Measurements from ENCODE around the gene GPR15.

GPR15 gene

DNA sequence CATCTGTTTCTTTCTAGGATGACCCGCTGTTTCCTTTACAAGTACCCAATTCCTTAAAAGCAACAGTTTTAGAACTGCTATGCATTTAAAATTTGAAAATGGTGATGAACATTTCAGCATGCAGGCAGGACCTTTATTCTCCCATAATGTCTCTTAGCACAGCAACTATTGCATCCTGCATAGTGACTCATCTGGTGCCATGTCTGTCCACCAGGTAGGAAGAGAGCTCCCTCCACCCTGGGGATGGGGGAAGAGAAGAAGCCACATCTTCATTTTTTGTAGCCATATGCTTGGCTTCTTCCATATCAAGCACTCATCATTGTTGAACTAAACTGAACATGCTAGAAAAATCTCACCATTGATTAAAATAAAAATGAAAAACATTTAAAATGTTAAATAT is 9.9 kb downstream of the GPR15 start:
- no peak for TF ChIP-seq GLIS3 (CRISPR knock-in tag; IDR thresholded peaks at IDR 0.05)
- no peak for TF ChIP-seq PPARA (CRISPR knock-in tag; IDR thresholded peaks at IDR 0.05; ENCODE audit: borderline replicate concordance)
- TF ChIP-seq, protein P1, sequence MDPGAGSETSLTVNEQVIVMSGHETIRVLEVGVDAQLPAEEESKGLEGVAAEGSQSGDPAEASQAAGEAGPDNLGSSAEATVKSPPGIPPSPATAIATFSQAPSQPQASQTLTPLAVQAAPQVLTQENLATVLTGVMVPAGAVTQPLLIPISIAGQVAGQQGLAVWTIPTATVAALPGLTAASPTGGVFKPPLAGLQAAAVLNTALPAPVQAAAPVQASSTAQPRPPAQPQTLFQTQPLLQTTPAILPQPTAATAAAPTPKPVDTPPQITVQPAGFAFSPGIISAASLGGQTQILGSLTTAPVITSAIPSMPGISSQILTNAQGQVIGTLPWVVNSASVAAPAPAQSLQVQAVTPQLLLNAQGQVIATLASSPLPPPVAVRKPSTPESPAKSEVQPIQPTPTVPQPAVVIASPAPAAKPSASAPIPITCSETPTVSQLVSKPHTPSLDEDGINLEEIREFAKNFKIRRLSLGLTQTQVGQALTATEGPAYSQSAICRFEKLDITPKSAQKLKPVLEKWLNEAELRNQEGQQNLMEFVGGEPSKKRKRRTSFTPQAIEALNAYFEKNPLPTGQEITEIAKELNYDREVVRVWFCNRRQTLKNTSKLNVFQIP (CRISPR knock-in tag; IDR thresholded peaks at IDR 0.05; ENCODE audit: borderline replicate concordance, low read depth): no peak
- TF ChIP-seq CSDC2 (CRISPR knock-in tag; IDR thresholded peaks at IDR 0.05): no peak
- TF ChIP-seq ZC3H10 (CRISPR knock-in tag; IDR thresholded peaks at IDR 0.05): no peak
- no peak for TF ChIP-seq OSR1 (CRISPR knock-in tag; IDR thresholded peaks at IDR 0.05)
- TF ChIP-seq ESRRG (CRISPR knock-in tag; IDR thresholded peaks at IDR 0.05): no peak
- no peak for TF ChIP-seq RARB (CRISPR knock-in tag; IDR thresholded peaks at IDR 0.05)
- no peak for TF ChIP-seq ZNF70 (CRISPR knock-in tag; IDR thresholded peaks at IDR 0.05)
- no peak for TF ChIP-seq ARNTL (CRISPR knock-in tag; IDR thresholded peaks at IDR 0.05; ENCODE audit: borderline replicate concordance, low read depth)
- TF ChIP-seq, protein P2, sequence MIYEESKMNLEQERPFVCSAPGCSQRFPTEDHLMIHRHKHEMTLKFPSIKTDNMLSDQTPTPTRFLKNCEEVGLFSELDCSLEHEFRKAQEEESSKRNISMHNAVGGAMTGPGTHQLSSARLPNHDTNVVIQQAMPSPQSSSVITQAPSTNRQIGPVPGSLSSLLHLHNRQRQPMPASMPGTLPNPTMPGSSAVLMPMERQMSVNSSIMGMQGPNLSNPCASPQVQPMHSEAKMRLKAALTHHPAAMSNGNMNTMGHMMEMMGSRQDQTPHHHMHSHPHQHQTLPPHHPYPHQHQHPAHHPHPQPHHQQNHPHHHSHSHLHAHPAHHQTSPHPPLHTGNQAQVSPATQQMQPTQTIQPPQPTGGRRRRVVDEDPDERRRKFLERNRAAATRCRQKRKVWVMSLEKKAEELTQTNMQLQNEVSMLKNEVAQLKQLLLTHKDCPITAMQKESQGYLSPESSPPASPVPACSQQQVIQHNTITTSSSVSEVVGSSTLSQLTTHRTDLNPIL (CRISPR knock-in tag; IDR thresholded peaks at IDR 0.05; ENCODE audit: low read depth): no peak
- no peak for TF ChIP-seq ZNF8 (CRISPR knock-in tag; IDR thresholded peaks at IDR 0.05)
- TF ChIP-seq, protein P3, sequence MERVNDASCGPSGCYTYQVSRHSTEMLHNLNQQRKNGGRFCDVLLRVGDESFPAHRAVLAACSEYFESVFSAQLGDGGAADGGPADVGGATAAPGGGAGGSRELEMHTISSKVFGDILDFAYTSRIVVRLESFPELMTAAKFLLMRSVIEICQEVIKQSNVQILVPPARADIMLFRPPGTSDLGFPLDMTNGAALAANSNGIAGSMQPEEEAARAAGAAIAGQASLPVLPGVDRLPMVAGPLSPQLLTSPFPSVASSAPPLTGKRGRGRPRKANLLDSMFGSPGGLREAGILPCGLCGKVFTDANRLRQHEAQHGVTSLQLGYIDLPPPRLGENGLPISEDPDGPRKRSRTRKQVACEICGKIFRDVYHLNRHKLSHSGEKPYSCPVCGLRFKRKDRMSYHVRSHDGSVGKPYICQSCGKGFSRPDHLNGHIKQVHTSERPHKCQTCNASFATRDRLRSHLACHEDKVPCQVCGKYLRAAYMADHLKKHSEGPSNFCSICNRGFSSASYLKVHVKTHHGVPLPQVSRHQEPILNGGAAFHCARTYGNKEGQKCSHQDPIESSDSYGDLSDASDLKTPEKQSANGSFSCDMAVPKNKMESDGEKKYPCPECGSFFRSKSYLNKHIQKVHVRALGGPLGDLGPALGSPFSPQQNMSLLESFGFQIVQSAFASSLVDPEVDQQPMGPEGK (CRISPR knock-in tag; IDR thresholded peaks at IDR 0.05; ENCODE audit: borderline replicate concordance): no peak
- no peak for TF ChIP-seq TCF4 (CRISPR knock-in tag; IDR thresholded peaks at IDR 0.05; ENCODE audit: borderline replicate concordance)
- no peak for TF ChIP-seq ZNF565 (CRISPR knock-in tag; conservative IDR thresholded peaks at IDR 0.05; ENCODE audit: low read depth)
- no peak for TF ChIP-seq BACH2 (CRISPR knock-in tag; IDR thresholded peaks at IDR 0.05; ENCODE audit: borderline replicate concordance)
- no peak for TF ChIP-seq SNAI2 (CRISPR knock-in tag; IDR thresholded peaks at IDR 0.05)
- no peak for TF ChIP-seq ZFP3 (CRISPR knock-in tag; IDR thresholded peaks at IDR 0.05)
- no peak for TF ChIP-seq ISL1 (CRISPR knock-in tag; IDR thresholded peaks at IDR 0.05)
- TF ChIP-seq, protein P4, sequence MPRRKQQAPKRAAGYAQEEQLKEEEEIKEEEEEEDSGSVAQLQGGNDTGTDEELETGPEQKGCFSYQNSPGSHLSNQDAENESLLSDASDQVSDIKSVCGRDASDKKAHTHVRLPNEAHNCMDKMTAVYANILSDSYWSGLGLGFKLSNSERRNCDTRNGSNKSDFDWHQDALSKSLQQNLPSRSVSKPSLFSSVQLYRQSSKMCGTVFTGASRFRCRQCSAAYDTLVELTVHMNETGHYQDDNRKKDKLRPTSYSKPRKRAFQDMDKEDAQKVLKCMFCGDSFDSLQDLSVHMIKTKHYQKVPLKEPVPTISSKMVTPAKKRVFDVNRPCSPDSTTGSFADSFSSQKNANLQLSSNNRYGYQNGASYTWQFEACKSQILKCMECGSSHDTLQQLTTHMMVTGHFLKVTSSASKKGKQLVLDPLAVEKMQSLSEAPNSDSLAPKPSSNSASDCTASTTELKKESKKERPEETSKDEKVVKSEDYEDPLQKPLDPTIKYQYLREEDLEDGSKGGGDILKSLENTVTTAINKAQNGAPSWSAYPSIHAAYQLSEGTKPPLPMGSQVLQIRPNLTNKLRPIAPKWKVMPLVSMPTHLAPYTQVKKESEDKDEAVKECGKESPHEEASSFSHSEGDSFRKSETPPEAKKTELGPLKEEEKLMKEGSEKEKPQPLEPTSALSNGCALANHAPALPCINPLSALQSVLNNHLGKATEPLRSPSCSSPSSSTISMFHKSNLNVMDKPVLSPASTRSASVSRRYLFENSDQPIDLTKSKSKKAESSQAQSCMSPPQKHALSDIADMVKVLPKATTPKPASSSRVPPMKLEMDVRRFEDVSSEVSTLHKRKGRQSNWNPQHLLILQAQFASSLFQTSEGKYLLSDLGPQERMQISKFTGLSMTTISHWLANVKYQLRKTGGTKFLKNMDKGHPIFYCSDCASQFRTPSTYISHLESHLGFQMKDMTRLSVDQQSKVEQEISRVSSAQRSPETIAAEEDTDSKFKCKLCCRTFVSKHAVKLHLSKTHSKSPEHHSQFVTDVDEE (CRISPR knock-in tag; IDR thresholded peaks at IDR 0.05): no peak
- no peak for ATAC-seq

DNA sequence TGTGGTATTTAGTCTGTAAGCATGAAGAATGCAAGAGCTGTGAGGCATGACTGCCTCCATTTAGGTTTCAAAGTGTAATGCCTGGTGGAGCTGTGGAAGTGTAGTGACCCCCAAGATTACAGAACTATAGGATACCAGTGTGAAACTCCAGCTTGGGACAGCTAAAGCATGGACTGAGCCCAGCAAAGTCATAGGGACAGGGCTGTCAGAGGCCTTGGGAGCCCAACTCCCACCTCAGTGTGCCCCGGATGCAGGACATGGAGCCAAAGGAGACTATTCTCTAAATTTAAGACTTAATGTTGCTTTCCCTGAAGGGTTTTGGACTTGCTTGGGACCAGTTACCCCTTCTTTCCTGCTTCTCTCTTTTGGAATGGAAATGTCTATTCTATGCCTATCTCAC is 10.8 kb downstream of the GPR15 start:
- no peak for TF ChIP-seq ESRRG (CRISPR knock-in tag; IDR thresholded peaks at IDR 0.05)
- TF ChIP-seq ZNF565 (CRISPR knock-in tag; conservative IDR thresholded peaks at IDR 0.05; ENCODE audit: low read depth): no peak
- ATAC-seq: no peak

DNA sequence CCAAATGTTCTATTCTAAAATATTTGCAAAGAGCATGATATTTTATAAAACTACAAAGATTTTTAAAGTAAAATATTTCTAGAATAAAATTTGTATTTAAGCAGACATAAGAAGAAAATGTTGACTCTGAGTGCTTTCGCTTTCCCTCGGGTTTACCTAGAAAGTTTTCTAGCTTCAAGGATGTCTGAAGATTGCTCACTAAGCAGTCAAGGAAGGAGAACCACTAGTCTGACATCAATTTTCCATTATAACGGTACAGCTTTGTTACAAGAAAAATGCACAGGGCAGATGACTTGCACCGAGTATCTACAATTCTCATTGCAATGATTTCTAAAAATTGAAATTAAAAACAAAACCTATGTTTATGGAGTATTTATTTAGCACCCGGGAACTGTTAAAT is 14.2 kb downstream of the GPR15 start:
- ATAC-seq: no peak
- TF ChIP-seq PPARA (CRISPR knock-in tag; IDR thresholded peaks at IDR 0.05; ENCODE audit: borderline replicate concordance) (no peak), ARNTL (CRISPR knock-in tag; IDR thresholded peaks at IDR 0.05; ENCODE audit: borderline replicate concordance, low read depth) (no peak), ZNF565 (CRISPR knock-in tag; conservative IDR thresholded peaks at IDR 0.05; ENCODE audit: low read depth) (no peak), TOX (CRISPR knock-in tag; IDR thresholded peaks at IDR 0.05; ENCODE audit: borderline replicate concordance) (no peak), CSDC2 (CRISPR knock-in tag; IDR thresholded peaks at IDR 0.05) (no peak), ZFP3 (CRISPR knock-in tag; IDR thresholded peaks at IDR 0.05) (no peak), ESRRG (CRISPR knock-in tag; IDR thresholded peaks at IDR 0.05) (no peak), SNAI2 (CRISPR knock-in tag; IDR thresholded peaks at IDR 0.05) (no peak)
- TF ChIP-seq, protein P1 (CRISPR knock-in tag; IDR thresholded peaks at IDR 0.05; ENCODE audit: borderline replicate concordance, low read depth): no peak
- TF ChIP-seq, protein P2 (CRISPR knock-in tag; IDR thresholded peaks at IDR 0.05; ENCODE audit: low read depth): no peak
- TF ChIP-seq, protein P3 (CRISPR knock-in tag; IDR thresholded peaks at IDR 0.05; ENCODE audit: borderline replicate concordance): no peak
